Measurements from ENCODE around the gene EIPR1. TPM values are rescaled to one million over a fixed set of nuclear protein-coding genes. Genes with fewer than 3 reads are reported as not detected.

Gene EIPR1
- total and polyA plus RNA-seq, 2 donors (not counting 3 experiments of a cell fraction or from before 2014, with no cell fraction given): 30.8 to 57.3 TPM

- H2AFZ ChIP-seq (ENCODE audit: low read depth, low read length): no peak overlapping the region
- CTCF ChIA-PET: interaction anchor here (1.6 kb wide), 1 partner anchor 10 kb away, joined by 3 read pairs; no protein-coding TSS in a partner anchor
- H3K36me3 ChIP-seq (ENCODE audit: control insufficient read depth in 2 of 2, extremely low read depth in 1 of 2, insufficient read depth in 2 of 2, low read length in 2 of 2): peaks cover 0 to 16% of the 10 kb centered on the region in 2 experiments
- H3K27ac ChIP-seq (ENCODE audit: insufficient read depth, low read depth, low read length): no peak overlapping the region
- TF ChIP-seq MYC (IDR thresholded peaks at IDR 0.05; ENCODE audit: low read depth, low read length) (no peak), FOS (IDR thresholded peaks at IDR 0.05; ENCODE audit: borderline replicate concordance, insufficient read depth, low read length) (no peak), JUN (IDR thresholded peaks at IDR 0.05; ENCODE audit: borderline replicate concordance, insufficient read depth, insufficient read length, low read depth) (no peak), GATA2 (IDR thresholded peaks at IDR 0.05; ENCODE audit: insufficient read depth, insufficient read length, low read depth, low read length) (no peak), EZH2 (IDR thresholded peaks at IDR 0.05; ENCODE audit: borderline replicate concordance, low read depth, low read length, severe bottlenecking) (no peak), CTCF (IDR thresholded peaks at IDR 0.05; ENCODE audit: extremely low read depth in 1 of 2, insufficient read depth in 1 of 2, low read depth in 1 of 2, low read length in 2 of 2) (no peak), POLR2AphosphoS5 (IDR thresholded peaks at IDR 0.05; ENCODE audit: insufficient read depth, low read depth, low read length) (no peak)
- intact Hi-C loops (cut with micrococcal nuclease): no loop called here
- POLR2A ChIA-PET: no interaction called here
- H3K9me1 ChIP-seq (replicated peaks; ENCODE audit: control insufficient read depth, extremely low read depth, insufficient read depth, low read length): no peaks in the 10 kb centered on the region
- no TSS peak for BruUV-seq (replicated peaks)
- H3K79me2 ChIP-seq (ENCODE audit: control insufficient read depth, insufficient read depth, low read length): peaks cover 2% of the 10 kb centered on the region
- no peak overlapping the region for H3K4me3 ChIP-seq (replicated peaks in 1 of 3; ENCODE audit: insufficient read depth in 1 of 3, low read depth in 1 of 3, low read length in 3 of 3)
- no peak overlapping the region for H3K4me2 ChIP-seq (ENCODE audit: insufficient read depth, low read length)
- no peaks in the 10 kb centered on the region for H3K4me1 ChIP-seq (ENCODE audit: control insufficient read depth, extremely low read depth, insufficient read depth, low read length)
- no peaks in the 10 kb centered on the region for H3K27me3 ChIP-seq (ENCODE audit: control insufficient read depth in 2 of 2, insufficient read depth in 2 of 2, low read length in 2 of 2)
- H4K20me1 ChIP-seq (replicated peaks; ENCODE audit: control insufficient read depth, extremely low read depth, insufficient read depth, low read length): no peaks in the 10 kb centered on the region
- H3K9me3 ChIP-seq (replicated peaks; ENCODE audit: control insufficient read depth, insufficient read depth, low read length): no peaks in the 10 kb centered on the region
- no peak overlapping the region for H3K9ac ChIP-seq (replicated peaks; ENCODE audit: extremely low read depth, insufficient read depth, low read length)
- DNase-seq (ENCODE audit: low read depth, low spot score) (no peak), FAIRE-seq (no peak)
- dilution Hi-C loops (cut with MboI; ENCODE audit: extremely low pct_ligation_motif_present, low sequenced_read_pairs): no loop called here
Measured at GRCh38 chr2:3405876-3406275, 28.3 kb upstream of the EIPR1 start.
